Vagina (tissue), 2 donors: Measurements from ENCODE around the gene TENM4.

Experiments used
- CTCF ChIP-seq, 3 experiments: fragments of 450-650 bp in 2 of 3; fragments of 200-600 bp in 1 of 3; sonication (generic) in 1 of 3; IDR thresholded peaks; one replicate each; pipeline ENCODE4 v1.5.1; 2017 to 2019; ENCODE audit warnings: antibody characterized with exemption in 3 of 3, mild to moderate bottlenecking in 2 of 3, moderate library complexity in 2 of 3
- POLR2AphosphoS5 ChIP-seq, 2 donors: sonication (generic); formaldehyde crosslinking; IDR thresholded peaks; one replicate each; pipeline ENCODE4 v1.9.0; 2017; ENCODE audit warnings: antibody characterized with exemption in 2 of 2, mild to moderate bottlenecking in 2 of 2, low read depth in 1 of 2; ENCODE audit not compliant: insufficient read depth in 1 of 2

- no peak for TF ChIP-seq CTCF (IDR thresholded peaks at IDR 0.05)
- no peak for TF ChIP-seq POLR2AphosphoS5 (IDR thresholded peaks at IDR 0.05; ENCODE audit: insufficient read depth in 1 of 2, low read depth in 1 of 2)
These were observed 556.1 kb downstream of the TENM4 start for GRCh38 chr11:78884761-78885160.
